ENCODE results near the gene RALGPS2. TPM values are rescaled to one million over a fixed set of nuclear protein-coding genes. Genes with fewer than 3 reads are reported as not detected.

The RALGPS2 gene
- total and polyA plus RNA-seq, 2 of the 8 experiments (the other 6 are each of a cell fraction or from before 2014, with no cell fraction given): 6.7 to 38.0 TPM

DNA sequence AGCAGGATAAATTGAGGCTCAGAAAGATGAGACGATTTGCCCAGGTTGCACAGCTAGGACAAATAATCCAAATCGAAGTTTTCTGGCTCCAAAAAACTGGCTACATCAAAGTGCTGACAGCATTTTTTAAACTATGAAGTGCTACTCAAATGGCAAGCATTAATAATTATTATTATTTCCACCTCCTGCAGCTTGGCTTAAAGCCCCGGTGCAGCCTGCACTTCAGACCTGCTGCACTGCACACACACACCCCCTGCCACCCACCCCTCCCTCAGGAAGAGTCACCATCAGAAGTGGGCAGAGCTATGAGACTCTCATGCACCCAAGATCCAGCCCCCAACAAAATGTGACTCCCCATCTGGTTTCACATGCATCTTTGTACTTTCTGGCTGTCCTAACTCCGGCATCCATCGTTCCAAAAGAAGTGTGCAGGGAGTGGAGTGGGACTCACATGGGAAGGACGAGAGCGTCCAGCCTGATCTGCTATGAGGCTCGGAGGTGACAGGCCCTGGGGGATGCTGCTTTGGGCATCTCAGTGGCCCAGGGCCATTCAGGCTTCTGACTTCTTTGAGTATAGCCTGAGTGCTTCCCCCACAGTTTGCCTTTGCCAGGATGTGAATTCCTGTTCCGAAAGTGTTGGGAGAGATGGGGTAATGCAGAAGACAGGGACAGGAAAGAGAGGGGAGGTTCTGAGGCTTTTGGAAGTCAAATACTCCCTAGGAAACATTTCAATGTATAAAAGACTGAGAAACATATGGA, 235.6 kb downstream of the RALGPS2 start:
- CTCF ChIA-PET (ENCODE audit: partially characterized antibody): interaction anchor here (0.8 to 1.6 kb wide), 3 partner anchors 21 to 24 kb away, joined by 3 to 4 read pairs (median 3); no protein-coding TSS in a partner anchor
- POLR2A ChIA-PET (ENCODE audit: partially characterized antibody): no interaction called here
- no peak for FAIRE-seq

More for the DNA sequence above, 235.6 kb downstream of the RALGPS2 start:
- no peaks in the 10 kb centered on the region for H4K20me1 ChIP-seq (replicated peaks in 1 of 2; ENCODE audit: control insufficient read depth in 1 of 2, insufficient read depth in 2 of 2, low read length in 2 of 2)
- no peak overlapping the region for H3K4ac ChIP-seq (replicated peaks; ENCODE audit: insufficient read length, low read depth, low read length)
- no peak overlapping the region for H2BK15ac ChIP-seq (ENCODE audit: low read length)
- no peak overlapping the region for H2BK20ac ChIP-seq (ENCODE audit: low read length)
- no peak overlapping the region for H4K5ac ChIP-seq (ENCODE audit: insufficient read length, low read depth, low read length)
- no peak for DNase-seq (ENCODE audit: low read depth in 1 of 2, low spot score in 2 of 2)
- H4K91ac ChIP-seq (replicated peaks; ENCODE audit: insufficient read length, low read length): no peak overlapping the region
- no peaks in the 10 kb centered on the region for H3K36me3 ChIP-seq (ENCODE audit: control insufficient read depth in 2 of 4, insufficient read depth in 4 of 4, low read length in 3 of 4)
- H4K8ac ChIP-seq (ENCODE audit: extremely low read depth, insufficient read depth, low read length): no peak overlapping the region
- H2BK120ac ChIP-seq (replicated peaks; ENCODE audit: low read depth, low read length): no peak overlapping the region
- no peak for TF ChIP-seq RFX5 (IDR thresholded peaks at IDR 0.05; ENCODE audit: borderline replicate concordance, low read depth, low read length)
- TF ChIP-seq POLR2A (IDR thresholded peaks at IDR 0.05; ENCODE audit: control extremely low read depth in 1 of 2, low read depth in 2 of 2, low read length in 2 of 2): no peak
- no peak for TF ChIP-seq TCF12 (IDR thresholded peaks at IDR 0.05; ENCODE audit: low read depth, low read length)
- TF ChIP-seq TBP (IDR thresholded peaks at IDR 0.05; ENCODE audit: low read depth, low read length): no peak
- no peak for TF ChIP-seq USF2 (IDR thresholded peaks at IDR 0.05; ENCODE audit: low read length)
- no peak for TF ChIP-seq CREB1 (IDR thresholded peaks at IDR 0.05)
- no peak for TF ChIP-seq NRF1 (IDR thresholded peaks at IDR 0.05; ENCODE audit: low read depth, low read length)
- no peak for TF ChIP-seq JUN (IDR thresholded peaks at IDR 0.05; ENCODE audit: low read depth, low read length)
- 0 out of 2 replicates have a peak overlapping the region, but pooled peaks have one; percentile 81 for H2AFZ ChIP-seq (ENCODE audit: low read length)
- H3K9ac ChIP-seq (replicated peaks in 1 of 4; ENCODE audit: extremely low read depth in 1 of 4, low read depth in 3 of 4, low read length in 3 of 4): no peak overlapping the region
- H2BK5ac ChIP-seq (ENCODE audit: low read depth, low read length): no peak overlapping the region
- no peak overlapping the region for H3K14ac ChIP-seq (ENCODE audit: insufficient read length)
- H3K27me3 ChIP-seq (replicated peaks in 1 of 4; ENCODE audit: control insufficient read depth in 3 of 4, extremely low read depth in 1 of 4, insufficient read depth in 3 of 4, low read length in 3 of 4): no peaks in the 10 kb centered on the region
- 87% methylated on average over 9 of the region's 9 CpGs; no CpG with 5 or more reads in 1 of the 2 experiments for WGBS, 2 experiments (ENCODE audit: extremely low coverage in 1 of 2, insufficient coverage in 1 of 2, insufficient read length in 1 of 2, insufficient replicate concordance in 2 of 2, low coverage in 1 of 2, low lambda C conversion rate in 2 of 2, missing lambda C conversion rate in 1 of 2)
- H3K79me2 ChIP-seq (ENCODE audit: control insufficient read depth in 1 of 2, insufficient read depth in 2 of 2, low read length in 2 of 2): no peaks in the 10 kb centered on the region
- no peak overlapping the region for H2BK12ac ChIP-seq (ENCODE audit: low read depth, low read length)
- H3K4me2 ChIP-seq (ENCODE audit: insufficient read depth in 1 of 2, low read depth in 2 of 2, low read length in 2 of 2): no peak overlapping the region
- H3K79me1 ChIP-seq (ENCODE audit: low read depth, low read length): no peaks in the 10 kb centered on the region
- no peaks in the 10 kb centered on the region for H3K4me1 ChIP-seq (replicated peaks in 1 of 4; ENCODE audit: control insufficient read depth in 3 of 4, insufficient read depth in 4 of 4, low read length in 3 of 4)
- no peak overlapping the region for H2AK5ac ChIP-seq (ENCODE audit: low read depth, low read length)
- no peak overlapping the region for H3K27ac ChIP-seq (ENCODE audit: low read depth, low read length)
- H3K4me3 ChIP-seq (ENCODE audit: extremely low read depth in 1 of 4, insufficient read depth in 2 of 4, low read depth in 3 of 4, low read length in 4 of 4): no peak overlapping the region
- H3K9me3 ChIP-seq (ENCODE audit: insufficient read depth in 2 of 2, low read depth in 1 of 2, low read length in 1 of 2): peaks cover 4 to 5% of the 10 kb centered on the region in 2 experiments; a peak in 2 of 4 replicates
- no peak overlapping the region for H3K56ac ChIP-seq (replicated peaks; ENCODE audit: insufficient read length, low read depth, low read length)
- no peak overlapping the region for H3K18ac ChIP-seq (ENCODE audit: extremely low read depth, low read length)
- no peak overlapping the region for H3K23ac ChIP-seq (ENCODE audit: insufficient read length)
- no peaks in the 10 kb centered on the region for H3K23me2 ChIP-seq (ENCODE audit: low read depth, low read length)
